K562 (cell line): ENCODE results near the gene ZSCAN26. TPM values are rescaled to one million over a fixed set of nuclear protein-coding genes. Genes with fewer than 3 reads are reported as not detected.

Experiments used
- AFF1 ChIP-seq, 2 experiments: fragments of 450-650 bp; IDR thresholded peaks; 2 replicates each; pipeline ENCODE4 v1.6.1; 2018; ENCODE audit warnings: mild to moderate bottlenecking in 2 of 2, low read depth in 1 of 2; ENCODE audit not compliant: partially characterized antibody in 2 of 2
- ASH1L ChIP-seq: fragments of 450-650 bp; IDR thresholded peaks from 2 replicates; pipeline ENCODE4 v1.6.1; 2018; ENCODE audit warnings: borderline replicate concordance, mild to moderate bottlenecking, low read depth; ENCODE audit not compliant: partially characterized antibody
- BDP1 ChIP-seq: IDR thresholded peaks from 3 replicates; pipeline ENCODE4 v1.6.1; 2011; ENCODE audit not compliant: insufficient read length, insufficient read depth
- CHAMP1 ChIP-seq: fragments of 450-650 bp; IDR thresholded peaks from 2 replicates; pipeline ENCODE4 v1.6.1; 2016; ENCODE audit warnings: mild to moderate bottlenecking
- CHD1 ChIP-seq: fragments of 200-600 bp; sonication (generic); IDR thresholded peaks from one replicate; pipeline ENCODE4 v1.6.1; 2012; ENCODE audit warnings: mild to moderate bottlenecking, moderate library complexity, low read length, inconsistent platforms
- E2F1 ChIP-seq: sonication (generic); formaldehyde crosslinking; IDR thresholded peaks from 2 replicates; pipeline ENCODE4 v1.8.1; 2023; ENCODE audit warnings: mild to moderate bottlenecking, missing genetic modification reagents, moderate library complexity
- FOXK2 ChIP-seq, 2 experiments: fragments of 450-650 bp; IDR thresholded peaks in 1 of 2; conservative IDR thresholded peaks in 1 of 2; 2 replicates each; pipeline ENCODE4 v1.6.1; 2016; ENCODE audit warnings: low read depth in 2 of 2, mild to moderate bottlenecking in 1 of 2
- HCFC1 ChIP-seq: IDR thresholded peaks from 2 replicates; pipeline ENCODE4 v1.6.1; 2012; ENCODE audit warnings: low read depth, low read length, improper control_type of control experiment
- KAT7 ChIP-seq: sonication (generic); formaldehyde crosslinking; IDR thresholded peaks from 2 replicates; pipeline ENCODE4 v1.8.0; 2022; ENCODE audit warnings: missing genetic modification reagents, mild to moderate bottlenecking, borderline replicate concordance
- L3MBTL2 ChIP-seq: fragments of 450-650 bp; IDR thresholded peaks from 2 replicates; pipeline ENCODE4 v1.6.1; 2016; ENCODE audit warnings: mild to moderate bottlenecking, moderate library complexity
- MCM7 ChIP-seq, 2 experiments: fragments of 450-650 bp; IDR thresholded peaks; 2 replicates each; pipeline ENCODE4 v1.6.1; 2016 to 2018
- MTA2 ChIP-seq: fragments of 450-650 bp; IDR thresholded peaks from 2 replicates; pipeline ENCODE4 v1.6.1; 2016; ENCODE audit warnings: low read depth
- NEUROD1 ChIP-seq: fragments of 150-350 bp; IDR thresholded peaks from 2 replicates; pipeline ENCODE4 v1.6.1; 2014; ENCODE audit warnings: borderline replicate concordance, low read length, low read depth; ENCODE audit not compliant: partially characterized antibody
- RAD21 ChIP-seq, 2 experiments: fragments of 250-450 bp in 1 of 2; fragments of 450-650 bp in 1 of 2; sonication (Bioruptor Pico) in 1 of 2; formaldehyde crosslinking in 1 of 2; IDR thresholded peaks in 1 of 2; conservative IDR thresholded peaks in 1 of 2; 2 replicates each; pipeline versions ENCODE4 v1.4.0 to v1.8.0; 2020 to 2022; ENCODE audit warnings: mild to moderate bottlenecking in 2 of 2, moderate library complexity in 1 of 2
- RFX7 ChIP-seq: fragments of 250-450 bp; sonication (Bioruptor Pico); IDR thresholded peaks from 2 replicates; pipeline ENCODE4 v1.5.1; 2021; ENCODE audit warnings: mild to moderate bottlenecking
- SMAD2 ChIP-seq: fragments of 150-350 bp; IDR thresholded peaks from 2 replicates; pipeline ENCODE4 v1.6.1; 2014; ENCODE audit warnings: low read depth, mild to moderate bottlenecking, low read length
- SRSF9 ChIP-seq: fragments of 200-400 bp; formaldehyde crosslinking; IDR thresholded peaks from 2 replicates; pipeline ENCODE4 v1.6.1; 2017; ENCODE audit warnings: low read depth, low read length, borderline replicate concordance
- ZBTB7A ChIP-seq: IDR thresholded peaks from 2 replicates; pipeline ENCODE4 v1.6.1; 2011; ENCODE audit warnings: low read depth, mild to moderate bottlenecking, low read length, moderate library complexity, borderline replicate concordance; ENCODE audit not compliant: control insufficient read depth
- ZNF124 ChIP-seq: sonication (generic); formaldehyde crosslinking; IDR thresholded peaks from 2 replicates; pipeline ENCODE4 v1.8.1; 2022; ENCODE audit warnings: missing genetic modification reagents
- ZNF696 ChIP-seq: fragments of 250-450 bp; sonication (Bioruptor Pico); conservative IDR thresholded peaks from 2 replicates; pipeline ENCODE4 v1.4.0; 2020; ENCODE audit warnings: mild to moderate bottlenecking, moderate library complexity
- polyA plus RNA-seq, 8 experiments: library from polyadenylated mRNA; depleted of rRNA in 4 of 8; stranded (reverse) in 5 of 8; unstranded in 3 of 8; fragments of >200 nt; fragmentation: Nextera tagmentation in 2 of 8; fragmentation: Illumina TruSeq in 1 of 8; extraction: Ambion mirVana in 2 of 8; extraction: Trizol in 1 of 8; gene quantifications; 2 replicates each; pipeline versions ENCODE4 v1.2.1 to v1.2.3, GENCODE V29; 2011 to 2014; ENCODE audit warnings: inconsistent platforms in 1 of 8, missing spikeins in 1 of 8
- total RNA-seq, 7 experiments: library from RNA; depleted of rRNA in 6 of 7; stranded (reverse); fragments of >200 nt in 6 of 7; fragmentation: Illumina TruSeq in 2 of 7; extraction: Trizol in 2 of 7; gene quantifications; 2 replicates each; pipeline versions ENCODE4 v1.2.1 to v1.2.3, GENCODE V29; 2011 to 2021; ENCODE audit warnings: low replicate concordance in 1 of 7

The ZSCAN26 gene
- total and polyA plus RNA-seq, 9 of the 15 experiments (the other 6 are each of a cell fraction or from before 2014, with no cell fraction given): 5.9 to 14.2 (median 10.5) TPM

- TF ChIP-seq HCFC1: 0 out of 2 replicates have a peak, but pooled peaks have one; percentile 49
- TF ChIP-seq ZBTB7A: peak; percentile 76; the same call in 1 of the 2 replicates
- TF ChIP-seq NEUROD1: peak; percentile 23
- peak in 1 of 2 experiments; percentile 46 for TF ChIP-seq AFF1 (IDR thresholded peaks at IDR 0.05; ENCODE audit: low read depth in 1 of 2, partially characterized antibody in 2 of 2)
- no peak for TF ChIP-seq SMAD2
- TF ChIP-seq RAD21 (CRISPR knock-in tag; conservative IDR thresholded peaks at IDR 0.05 in 1 of 2, IDR thresholded peaks at IDR 0.05 in 1 of 2): peak; percentile 7 to 25; a peak in 2 of 4 replicates
- TF ChIP-seq L3MBTL2: peak; percentile 89
- no peak for TF ChIP-seq SRSF9
- no peak for TF ChIP-seq RFX7
- no peak for TF ChIP-seq ZNF696 (CRISPR knock-in tag)
- peak; percentile 43 to 65 for TF ChIP-seq FOXK2 (conservative IDR thresholded peaks at IDR 0.05 in 1 of 2, IDR thresholded peaks at IDR 0.05 in 1 of 2; ENCODE audit: low read depth in 2 of 2)
- TF ChIP-seq CHD1: no peak
- no peak for TF ChIP-seq BDP1
- peak; percentile 48 for TF ChIP-seq ASH1L
- 0 out of 2 replicates have a peak, but pooled peaks have one; percentile 60 for TF ChIP-seq E2F1
- peak; percentile 18 for TF ChIP-seq MTA2
- TF ChIP-seq MCM7 (IDR thresholded peaks at IDR 0.05): no peak
- TF ChIP-seq ZNF124 (CRISPR knock-in tag): no peak
- no peak; the same call in 1 of the 2 replicates for TF ChIP-seq CHAMP1
- peak; percentile 93; the same call in 1 of the 2 replicates for TF ChIP-seq KAT7 (CRISPR knock-in tag)
Measured at GRCh38 chr6:28266962-28267694, at the start of gene ZSCAN26 (continued).
